ENCODE measurements around the gene JAZF1. TPM values are rescaled to one million over a fixed set of nuclear protein-coding genes. Genes with fewer than 3 reads are reported as not detected.

Gene JAZF1
- total and polyA plus RNA-seq, 7 donors: 2.3 to 10.6 (median 5.3) TPM

- no peak overlapping the region for H3K4me3 ChIP-seq
- no peak for TF ChIP-seq CTCF (IDR thresholded peaks at IDR 0.05)
- intact Hi-C loops (cut with DNase I): no loop called here
- 92 to 93% (median 93%) methylated on average over 5 of the region's 5 CpGs for WGBS, 3 donors
- peaks cover 12% of the 10 kb centered on the region for H3K4me1 ChIP-seq
- H3K27me3 ChIP-seq (ENCODE audit: insufficient read depth in 3 of 3, low read length in 2 of 3): no peaks in the 10 kb centered on the region
- no peaks in the 10 kb centered on the region for H3K36me3 ChIP-seq (ENCODE audit: insufficient read depth in 1 of 2, low read depth in 1 of 2)
- peak in 1 of 4 donors; percentile 20 for ATAC-seq
- H3K27ac ChIP-seq: no peak overlapping the region
- H3K9me3 ChIP-seq: no peaks in the 10 kb centered on the region
- DNase-seq: no peak
These were observed 54.1 kb downstream of the JAZF1 start for GRCh38 chr7:28126410-28127041.

GRCh38 chr7:28125431-28126409 is 54.9 kb downstream of the JAZF1 start:
- no peak overlapping the region for H3K27ac ChIP-seq
- no peaks in the 10 kb centered on the region for H3K9me3 ChIP-seq
- ATAC-seq (peak in 2 of 4 donors; percentile 25 to 60), DNase-seq (no peak)
- H3K4me3 ChIP-seq: no peak overlapping the region
- TF ChIP-seq CTCF (IDR thresholded peaks at IDR 0.05): no peak
- H3K36me3 ChIP-seq (ENCODE audit: insufficient read depth in 1 of 2, low read depth in 1 of 2): no peaks in the 10 kb centered on the region
- 77 to 87% (median 79%) methylated on average over 4 of the region's 4 CpGs for WGBS, 3 donors
- H3K4me1 ChIP-seq: peaks cover 12% of the 10 kb centered on the region
- H3K27me3 ChIP-seq (ENCODE audit: insufficient read depth in 3 of 3, low read length in 2 of 3): no peaks in the 10 kb centered on the region
- intact Hi-C loops (cut with DNase I): no loop called here

GRCh38 chr7:28124413-28124812 is 56.2 kb downstream of the JAZF1 start:
- intact Hi-C loops (cut with DNase I): no loop called here
- no peak overlapping the region for H3K27ac ChIP-seq
- peaks cover 12% of the 10 kb centered on the region for H3K4me1 ChIP-seq
- H3K27me3 ChIP-seq (ENCODE audit: insufficient read depth in 3 of 3, low read length in 2 of 3): no peaks in the 10 kb centered on the region
- H3K36me3 ChIP-seq (ENCODE audit: insufficient read depth in 1 of 2, low read depth in 1 of 2): no peaks in the 10 kb centered on the region
- no peak for DNase-seq
- no peak for ATAC-seq
- no peak for TF ChIP-seq CTCF (IDR thresholded peaks at IDR 0.05)
- H3K9me3 ChIP-seq: no peaks in the 10 kb centered on the region
- H3K4me3 ChIP-seq: no peak overlapping the region
- WGBS, 3 donors: 68 to 85% (median 75%) methylated on average over 2 of the region's 2 CpGs

- no peak for DNase-seq
These were observed 56.8 kb downstream of the JAZF1 start for GRCh38 chr7:28123752-28124151.

More at GRCh38 chr7:28123752-28124151, 56.8 kb downstream of the JAZF1 start:
- intact Hi-C loops (cut with DNase I): no loop called here
- no peak for ATAC-seq
- no peaks in the 10 kb centered on the region for H3K36me3 ChIP-seq (ENCODE audit: insufficient read depth in 1 of 2, low read depth in 1 of 2)
- no peak for TF ChIP-seq CTCF (IDR thresholded peaks at IDR 0.05)
- peaks cover 9% of the 10 kb centered on the region for H3K4me1 ChIP-seq
- no peaks in the 10 kb centered on the region for H3K27me3 ChIP-seq (ENCODE audit: insufficient read depth in 3 of 3, low read length in 2 of 3)
- no peaks in the 10 kb centered on the region for H3K9me3 ChIP-seq
- no peak overlapping the region for H3K4me3 ChIP-seq
- 95 to 97% (median 96%) methylated on average over 5 of the region's 5 CpGs for WGBS, 3 donors
- H3K27ac ChIP-seq: no peak overlapping the region

All from psoas muscle (tissue), 8 donors.